HG02798 (cell line): Measurements from ENCODE around the gene RFESD.
"Not testable (repeated sequence)": the region's sequence is repeated elsewhere in the genome, so short reads cannot be mapped to it uniquely, and the experiment has no call there.

Source experiments
- ATAC-seq: cut with Tn5 transposase; IDR thresholded peaks from one replicate; pipeline ENCODE4 v1.9.1; 2021; ENCODE audit warnings: mild to moderate bottlenecking; ENCODE audit not compliant: unreplicated experiment, poor library complexity

The RFESD gene

GRCh38 chr5:95627971-95628810, 18.4 kb upstream of the RFESD start:
- no peak for ATAC-seq

- no peak for ATAC-seq
These were observed 17.6 kb upstream of the RFESD start for GRCh38 chr5:95628933-95629332.

DNA sequence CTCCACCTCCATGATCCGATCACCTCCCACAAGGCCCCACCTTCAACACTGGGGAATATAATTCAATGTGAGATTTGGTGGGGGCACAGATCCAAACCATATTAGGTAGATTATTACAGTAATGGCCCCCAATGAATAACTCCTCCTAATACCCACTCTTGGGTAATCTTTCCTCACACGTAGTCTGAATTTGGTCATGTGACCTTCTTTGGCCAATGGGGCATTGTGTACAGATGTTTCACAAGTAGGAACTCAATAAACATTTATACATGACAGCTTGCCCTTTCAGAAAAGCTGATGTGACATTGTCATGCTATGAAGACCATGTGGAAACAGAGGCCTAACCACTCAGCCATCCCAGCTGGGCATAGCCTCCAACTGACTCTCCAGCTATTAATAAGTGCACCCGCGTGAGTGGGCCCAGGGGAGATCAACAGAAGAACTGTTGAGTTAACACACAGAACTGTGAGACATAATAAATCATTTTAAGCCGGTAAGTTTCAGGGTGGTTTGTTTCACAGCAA, 16.1 kb upstream of the RFESD start:
- no peak for ATAC-seq

DNA sequence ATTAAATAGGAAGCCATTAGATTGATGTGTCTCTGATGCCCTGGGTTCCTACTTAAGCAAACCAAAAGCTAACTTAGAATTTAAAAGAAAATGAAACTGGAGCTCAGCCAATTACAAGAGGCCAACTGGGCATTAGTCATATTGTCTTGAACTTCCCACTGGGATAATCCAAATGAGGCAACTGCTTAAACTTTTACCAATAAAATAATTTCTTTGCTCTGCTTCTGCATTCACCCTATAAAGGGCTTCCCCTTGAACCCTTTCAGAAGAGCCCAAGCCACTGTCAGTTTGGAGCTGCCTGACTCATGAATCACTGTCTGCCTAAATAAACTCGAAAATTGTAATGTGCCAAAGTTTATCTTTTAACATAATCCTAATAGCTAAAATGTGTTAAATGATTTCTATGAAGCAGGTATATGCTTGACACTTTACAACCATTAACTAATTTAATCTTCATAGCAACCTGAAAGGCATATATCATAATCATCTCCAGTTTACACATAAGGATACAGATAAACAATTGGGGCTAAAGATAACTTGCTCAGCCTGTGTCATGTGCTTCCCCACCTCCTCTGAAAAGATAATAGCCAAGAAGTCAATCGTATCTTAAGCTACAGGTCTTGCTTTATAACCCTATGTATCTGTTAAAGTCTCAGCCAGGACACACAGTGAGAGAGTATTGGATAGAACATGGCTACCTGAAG, 15.2 kb upstream of the RFESD start:
- ATAC-seq = peak; percentile 3

DNA sequence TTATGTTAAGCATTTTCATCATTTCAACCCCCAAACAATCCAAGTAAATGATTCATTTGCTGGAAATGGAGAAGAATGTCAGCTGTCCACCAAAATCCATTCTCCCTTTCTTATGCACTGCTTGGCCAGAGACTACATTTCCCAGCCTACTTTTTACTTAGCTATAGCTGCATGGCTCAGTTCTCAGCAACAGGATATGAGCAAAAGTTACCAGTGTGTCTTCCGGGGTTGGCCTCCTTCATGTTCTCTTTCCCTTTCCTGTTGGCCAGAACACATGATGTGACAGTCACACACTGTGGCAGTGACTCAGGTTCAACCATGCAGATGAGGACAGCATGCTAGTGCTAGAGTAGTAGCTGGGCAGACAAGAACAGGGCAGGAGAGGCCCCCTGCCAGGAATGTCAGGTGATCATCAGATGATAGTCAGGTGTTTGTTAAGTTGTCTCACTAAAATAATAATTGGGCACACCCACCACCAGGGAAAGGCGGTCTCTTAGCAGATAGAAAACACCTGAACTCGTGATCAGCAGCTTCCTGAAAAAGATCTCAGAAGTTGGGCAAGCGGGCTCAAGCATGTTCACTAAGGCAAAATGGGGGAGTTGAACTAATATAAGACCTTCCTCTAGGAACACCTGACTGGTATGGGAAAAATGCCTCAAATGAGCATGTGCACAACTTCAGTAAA, 14.4 kb upstream of the RFESD start:
- ATAC-seq = peak; percentile 79

DNA sequence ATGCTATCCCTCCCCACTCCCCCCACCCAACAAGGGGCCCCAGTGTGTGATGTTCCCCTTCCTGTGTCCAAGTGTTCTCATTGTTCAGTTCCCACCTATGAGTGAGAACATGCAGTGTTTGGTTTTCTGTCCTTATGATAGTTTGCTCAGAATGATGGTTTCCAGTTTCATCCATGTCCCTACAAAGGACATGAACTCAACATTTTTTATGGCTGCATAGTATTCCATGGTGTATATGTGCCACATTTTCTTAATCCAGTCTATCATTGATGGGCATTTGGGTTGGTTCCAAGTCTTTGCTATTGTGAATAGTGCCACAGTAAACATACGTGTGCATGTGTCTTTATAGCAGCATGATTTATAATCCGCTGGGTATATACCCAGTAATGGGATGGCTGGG, 13.6 kb upstream of the RFESD start:
- not testable (repeated sequence) for ATAC-seq

- ATAC-seq = no peak
These were observed 12.9 kb upstream of the RFESD start for GRCh38 chr5:95633671-95634070.

DNA sequence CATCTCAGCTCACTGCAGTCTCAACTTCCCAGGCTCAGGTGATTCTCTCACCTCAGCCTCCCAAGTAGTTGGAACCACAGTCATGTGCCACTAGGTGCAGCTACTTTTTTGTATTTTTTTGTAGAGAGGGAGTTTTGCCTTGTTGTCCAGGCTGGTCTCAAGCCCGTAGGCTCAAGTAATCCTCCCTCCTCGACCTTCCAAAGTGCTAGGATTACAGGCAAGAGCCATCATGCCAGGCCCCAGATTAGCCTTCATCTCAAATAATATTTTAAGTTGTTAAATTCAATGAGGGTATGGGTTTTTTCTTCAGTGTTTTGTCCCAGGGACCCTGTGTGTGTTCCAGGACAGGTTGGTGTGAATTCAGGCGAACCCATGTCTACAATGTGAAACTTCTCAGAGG, 12.5 kb upstream of the RFESD start:
- ATAC-seq = no peak

GRCh38 chr5:95638632-95639031, 7.9 kb upstream of the RFESD start:
- ATAC-seq = peak; percentile 51

- no peak for ATAC-seq
These were observed 4.8 kb upstream of the RFESD start for GRCh38 chr5:95641741-95642220.

DNA sequence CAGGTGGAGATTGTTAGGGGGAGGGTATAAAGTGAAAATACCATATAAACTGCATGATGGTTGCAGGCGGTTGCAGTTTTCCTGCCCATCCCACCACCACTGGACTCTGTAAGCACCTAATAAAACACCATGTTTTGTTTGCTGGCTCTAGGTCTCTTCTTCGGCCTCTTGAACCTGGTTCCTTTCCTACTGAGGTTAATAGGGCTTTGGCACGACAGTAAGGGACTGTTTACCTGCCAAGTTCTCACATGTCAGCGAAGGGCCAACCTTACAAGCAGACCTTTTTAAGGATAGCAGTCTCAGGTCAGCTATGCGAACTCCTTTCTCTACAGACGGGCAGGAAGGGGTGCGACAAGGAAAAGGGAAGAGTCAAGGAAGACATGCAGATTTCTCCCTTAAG, 3.4 kb upstream of the RFESD start:
- no peak for ATAC-seq

GRCh38 chr5:95644351-95645042, 2.1 kb upstream of the RFESD start:
- ATAC-seq = peak; percentile 36

- not testable (repeated sequence) for ATAC-seq
These were observed 380 bp upstream of the RFESD start for GRCh38 chr5:95646226-95646568.

GRCh38 chr5:95647886-95648860, 1.6 kb downstream of the RFESD start:
- no peak for ATAC-seq

DNA sequence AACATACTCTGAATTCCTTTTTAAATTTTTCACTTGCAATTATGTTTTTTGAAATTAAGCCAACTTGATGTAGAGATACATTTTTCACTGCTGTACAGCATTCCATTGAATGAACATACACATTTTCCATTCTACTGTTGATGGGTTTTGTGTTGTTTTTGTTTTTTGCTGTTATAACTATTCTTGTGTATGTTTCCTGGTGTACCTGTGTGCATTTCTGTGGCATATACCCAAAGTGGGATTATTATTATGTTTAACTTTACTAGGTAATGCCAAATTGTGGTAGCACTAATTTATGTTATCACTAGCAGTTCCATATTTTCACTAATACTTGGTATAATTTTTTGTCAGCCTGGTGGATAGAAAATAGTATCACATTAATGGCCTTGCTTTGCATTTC, 2.7 kb downstream of the RFESD start:
- no peak for ATAC-seq

GRCh38 chr5:95649842-95650620, 3.5 kb downstream of the RFESD start:
- no peak for ATAC-seq

- no peak for ATAC-seq
These were observed 6.3 kb downstream of the RFESD start for GRCh38 chr5:95652849-95653248.

- no peak for ATAC-seq
These were observed 7.6 kb downstream of the RFESD start for GRCh38 chr5:95654196-95654595.
